ENCODE results near the gene MTHFD1L. TPM values are rescaled to one million over a fixed set of nuclear protein-coding genes. Genes with fewer than 3 reads are reported as not detected.

Gene MTHFD1L
- total and polyA plus RNA-seq, 10 donors, result 6.7 to 32.1 (median 13.1) TPM

GRCh38 chr6:150830439-150831165, 34.9 kb upstream of the MTHFD1L start:
- TF ChIP-seq, protein P1, sequence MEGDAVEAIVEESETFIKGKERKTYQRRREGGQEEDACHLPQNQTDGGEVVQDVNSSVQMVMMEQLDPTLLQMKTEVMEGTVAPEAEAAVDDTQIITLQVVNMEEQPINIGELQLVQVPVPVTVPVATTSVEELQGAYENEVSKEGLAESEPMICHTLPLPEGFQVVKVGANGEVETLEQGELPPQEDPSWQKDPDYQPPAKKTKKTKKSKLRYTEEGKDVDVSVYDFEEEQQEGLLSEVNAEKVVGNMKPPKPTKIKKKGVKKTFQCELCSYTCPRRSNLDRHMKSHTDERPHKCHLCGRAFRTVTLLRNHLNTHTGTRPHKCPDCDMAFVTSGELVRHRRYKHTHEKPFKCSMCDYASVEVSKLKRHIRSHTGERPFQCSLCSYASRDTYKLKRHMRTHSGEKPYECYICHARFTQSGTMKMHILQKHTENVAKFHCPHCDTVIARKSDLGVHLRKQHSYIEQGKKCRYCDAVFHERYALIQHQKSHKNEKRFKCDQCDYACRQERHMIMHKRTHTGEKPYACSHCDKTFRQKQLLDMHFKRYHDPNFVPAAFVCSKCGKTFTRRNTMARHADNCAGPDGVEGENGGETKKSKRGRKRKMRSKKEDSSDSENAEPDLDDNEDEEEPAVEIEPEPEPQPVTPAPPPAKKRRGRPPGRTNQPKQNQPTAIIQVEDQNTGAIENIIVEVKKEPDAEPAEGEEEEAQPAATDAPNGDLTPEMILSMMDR (IDR thresholded peaks at IDR 0.05 in 8 of 11, conservative IDR thresholded peaks at IDR 0.05 in 3 of 11), result no peak
- TF ChIP-seq POLR2AphosphoS5 (IDR thresholded peaks at IDR 0.05) (no peak), POLR2A (IDR thresholded peaks at IDR 0.05) (no peak)
- WGBS, 5 donors, result 93 to 96% (median 95%) methylated on average over 13 of the region's 13 CpGs
- H3K36me3 ChIP-seq, result peaks cover 0 to 98% (median 55%) of the 10 kb centered on the region in 6 donors
- no peaks in the 10 kb centered on the region for H3K27me3 ChIP-seq (replicated peaks in 1 of 7)
- no peak overlapping the region for H3K4me3 ChIP-seq
- intact Hi-C loops (cut with DNase I; ENCODE audit: low total_unique reads), result no loop called here
- peaks cover 0 to 4% (median 0%) of the 10 kb centered on the region in 6 donors for H3K4me1 ChIP-seq
- no peak overlapping the region for H3K27ac ChIP-seq
- DNase-seq, result no peak
- H3K9me3 ChIP-seq, result no peaks in the 10 kb centered on the region

DNA sequence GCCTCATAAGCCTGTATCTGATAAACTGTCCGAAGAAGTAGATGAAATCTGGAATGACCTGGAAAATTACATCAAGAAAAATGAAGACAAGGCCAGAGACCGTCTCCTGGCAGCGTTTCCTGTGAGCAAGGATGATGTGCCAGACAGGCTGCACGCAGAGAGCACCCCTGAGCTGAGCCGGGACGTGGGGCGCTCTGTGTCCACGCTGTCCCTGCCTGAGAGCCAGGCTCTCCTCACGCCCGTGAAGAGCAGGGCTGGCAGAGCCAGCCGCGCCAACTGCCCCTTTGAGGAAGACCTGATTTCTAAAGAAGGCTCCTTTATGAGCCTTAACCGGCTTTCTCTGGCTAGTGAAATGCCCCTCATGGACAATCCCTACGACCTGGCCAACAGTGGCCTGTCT, 33.9 kb upstream of the MTHFD1L start:
- no peak for DNase-seq
- H3K36me3 ChIP-seq, result peaks cover 0 to 98% (median 52%) of the 10 kb centered on the region in 6 donors
- WGBS, 5 donors, result 91 to 96% (median 94%) methylated on average over 11 to 14 of the region's 14 CpGs
- H3K4me1 ChIP-seq, result peaks cover 0 to 4% (median 0%) of the 10 kb centered on the region in 6 donors
- no peak overlapping the region for H3K4me3 ChIP-seq
- H3K27me3 ChIP-seq (replicated peaks in 1 of 7), result no peaks in the 10 kb centered on the region
- H3K9me3 ChIP-seq, result no peaks in the 10 kb centered on the region
- intact Hi-C loops (cut with DNase I; ENCODE audit: low total_unique reads), result no loop called here
- TF ChIP-seq POLR2A (IDR thresholded peaks at IDR 0.05) (no peak), POLR2AphosphoS5 (IDR thresholded peaks at IDR 0.05) (peak in 1 of 3 donors; percentile 56)
- no peak overlapping the region for H3K27ac ChIP-seq

- TF ChIP-seq POLR2A (IDR thresholded peaks at IDR 0.05), result no peak
- no peak for TF ChIP-seq POLR2AphosphoS5 (IDR thresholded peaks at IDR 0.05)
- TF ChIP-seq, protein P1 (IDR thresholded peaks at IDR 0.05 in 8 of 11, conservative IDR thresholded peaks at IDR 0.05 in 3 of 11), result no peak
- Histone ChIP-seq H3K27ac (no peak overlapping the region), H3K36me3 (peaks cover 0 to 99% (median 55%) of the 10 kb centered on the region in 6 donors), H3K4me1 (peaks cover 0 to 4% (median 0%) of the 10 kb centered on the region in 6 donors), H3K27me3 (replicated peaks in 1 of 7) (no peaks in the 10 kb centered on the region), H3K9me3 (no peaks in the 10 kb centered on the region), H3K4me3 (no peak overlapping the region)
- intact Hi-C loops (cut with DNase I; ENCODE audit: low total_unique reads), result no loop called here
- no peak for DNase-seq
These were observed 29.9 kb upstream of the MTHFD1L start for GRCh38 chr6:150835620-150836019.

GRCh38 chr6:150840185-150840584, 25.3 kb upstream of the MTHFD1L start:
- Histone ChIP-seq H3K4me1 (no peaks in the 10 kb centered on the region), H3K27ac (no peak overlapping the region), H3K4me3 (no peak overlapping the region), H3K36me3 (peaks cover 0 to 99% (median 40%) of the 10 kb centered on the region in 6 donors), H3K9me3 (no peaks in the 10 kb centered on the region), H3K27me3 (replicated peaks in 1 of 7) (no peaks in the 10 kb centered on the region)
- no peak for TF ChIP-seq POLR2A (IDR thresholded peaks at IDR 0.05)
- TF ChIP-seq, protein P1 (IDR thresholded peaks at IDR 0.05 in 8 of 11, conservative IDR thresholded peaks at IDR 0.05 in 3 of 11), result no peak
- TF ChIP-seq POLR2AphosphoS5 (IDR thresholded peaks at IDR 0.05), result no peak
- WGBS, 5 donors, result 92 to 98% (median 97%) methylated on average over 4 of the region's 4 CpGs
- DNase-seq, result no peak
- intact Hi-C loops (cut with DNase I; ENCODE audit: low total_unique reads), result no loop called here
